Adrenal gland (tissue), 12 donors: Measurements from ENCODE around the gene AFMID. TPM values are rescaled to one million over a fixed set of nuclear protein-coding genes. Genes with fewer than 3 reads are reported as not detected.

Experiments
- DNase-seq, 7 donors: peaks; one replicate each; pipeline ENCODE4 v3.0.0-alpha.2; 2019 to 2020
- H3K27ac ChIP-seq, 5 donors: fragments of 200-600 bp; sonication (generic) in 4 of 5; 1 replicate in 3 of 5; 2 replicates in 2 of 5; pipeline versions ENCODE4 v1.5.1 to v1.8.0; 2016 to 2020; ENCODE audit warnings: mild to moderate bottlenecking in 1 of 5
- H3K27me3 ChIP-seq: fragments of 200-600 bp; 2 replicates; pipeline ENCODE4 v1.8.0; 2021
- H3K36me3 ChIP-seq, 2 donors: fragments of 200-600 bp; replicated peaks in 1 of 2; 1 replicate in 1 of 2; 2 replicates in 1 of 2; pipeline versions ENCODE4 v1.5.1 to v1.8.0; 2018 to 2022
- H3K4me1 ChIP-seq, 2 donors: fragments of 200-600 bp; replicated peaks in 1 of 2; 1 replicate in 1 of 2; 2 replicates in 1 of 2; pipeline versions ENCODE4 v1.5.1 to v1.8.0; 2018 to 2021
- H3K4me3 ChIP-seq, 4 donors: fragments of 200-600 bp; sonication (generic) in 3 of 4; one replicate each; pipeline ENCODE4 v1.5.1; 2016 to 2018
- H3K9me3 ChIP-seq, 3 donors: fragments of 200-600 bp; sonication (generic) in 1 of 3; replicated peaks in 1 of 3; 1 replicate in 2 of 3; 2 replicates in 1 of 3; pipeline versions ENCODE4 v1.5.1 to v1.8.0; 2016 to 2021
- POLR2A ChIP-seq, 2 donors: fragments of 450-650 bp; IDR thresholded peaks; one replicate each; pipeline ENCODE4 v1.6.1; 2017; ENCODE audit warnings: antibody characterized with exemption in 2 of 2, mild to moderate bottlenecking in 2 of 2, moderate library complexity in 1 of 2
- whole genome bisulfite sequencing, 4 donors: extraction: QIAGEN DNeasy Blood & Tissue Kit in 2 of 4; methylation state at CpG; one replicate each; pipeline versions ENCODE4 v1.1.5 to v1.1.7; 2013 to 2017; 5-methylcytosine and 5-hydroxymethylcytosine counted together
- intact Hi-C, 2 donors: fragments of 100-400 bp; cut with DNase I; formaldehyde crosslinking; loops; one replicate each; pipeline versions ENCODE4 v1.14.1 to v1.15.0; 2022 to 2023
- polyA plus RNA-seq, 3 donors: library from polyadenylated mRNA; stranded (reverse); fragments of 200-250 nt in 2 of 3; fragments of 350-450 nt in 1 of 3; fragmentation: Illumina TruSeq in 1 of 3; extraction: RNeasy Lipid Tissue Mini Kit (QIAGEN cat#74804) in 1 of 3; gene quantifications; one replicate each; pipeline ENCODE4 v1.2.3, GENCODE V29; 2013 to 2014
- total RNA-seq, 9 donors: library from RNA; depleted of rRNA in 4 of 9; stranded (reverse); fragments of >200 nt in 4 of 9; fragments of 120-200 nt in 1 of 9; fragmentation: NEBNext Ultra II Directional in 1 of 9; extraction: Animal tissue kit (Norgen Biotek cat#: 25700) in 1 of 9; gene quantifications; one replicate each; pipeline versions ENCODE4 v1.1.0 to v1.2.4, GENCODE V29; 2013 to 2023
- TF ChIP-seq, protein P1 (sequence below), 6 experiments: fragments of 450-650 bp in 4 of 6; fragments of 200-600 bp in 2 of 6; sonication (generic) in 1 of 6; IDR thresholded peaks; 1 replicate in 5 of 6; 2 replicates in 1 of 6; pipeline versions ENCODE4 v1.5.1 to v1.8.0; 2016 to 2021; ENCODE audit warnings: antibody characterized with exemption in 6 of 6, mild to moderate bottlenecking in 2 of 6, moderate library complexity in 1 of 6
- donor health status: healthy with polysubstance abuse.
- donor health status: Bipolar disorder and iron deficiency.
- donor health status: DM: yes; HTN: yes; CAD: no.
- donor health status: DM: no; HTN: no; CAD: no.
- donor health status: DM: no; HTN: no; CAD: no.
- donor health status: DM: yes; HTN: yes; CAD: no.

AFMID gene
- total and polyA plus RNA-seq, 12 donors: 4.5 to 32.9 (median 16.9) TPM

- DNase-seq: peak in 2 of 7 donors; percentile 20 to 62
- peak overlapping the region in 2 of 5 donors; percentile 29 to 60 for H3K27ac ChIP-seq
- H3K4me3 ChIP-seq: no peak overlapping the region
- no peaks in the 10 kb centered on the region for H3K9me3 ChIP-seq
- 72 to 79% (median 76%) methylated on average over 25 to 27 of the region's 27 CpGs for WGBS, 4 donors
- H3K36me3 ChIP-seq: no peaks in the 10 kb centered on the region
- H3K27me3 ChIP-seq: no peaks in the 10 kb centered on the region
- intact Hi-C loops: no loop called here
- H3K4me1 ChIP-seq: no peaks in the 10 kb centered on the region
- no peak for TF ChIP-seq POLR2A (IDR thresholded peaks at IDR 0.05)
These were observed 37.3 kb downstream of the AFMID start for GRCh38 chr17:78224231-78225087.

- Histone ChIP-seq H3K9me3 (no peaks in the 10 kb centered on the region), H3K27me3 (peaks cover under 1% of the 10 kb centered on the region), H3K36me3 (no peaks in the 10 kb centered on the region), H3K4me1 (no peaks in the 10 kb centered on the region), H3K4me3 (no peak overlapping the region), H3K27ac (peak overlapping the region in 1 of 5 donors; percentile 60)
- 94 to 97% (median 95%) methylated on average over 16 of the region's 16 CpGs for WGBS, 4 donors
- DNase-seq: no peak
- intact Hi-C loops: no loop called here
- TF ChIP-seq, protein P1, sequence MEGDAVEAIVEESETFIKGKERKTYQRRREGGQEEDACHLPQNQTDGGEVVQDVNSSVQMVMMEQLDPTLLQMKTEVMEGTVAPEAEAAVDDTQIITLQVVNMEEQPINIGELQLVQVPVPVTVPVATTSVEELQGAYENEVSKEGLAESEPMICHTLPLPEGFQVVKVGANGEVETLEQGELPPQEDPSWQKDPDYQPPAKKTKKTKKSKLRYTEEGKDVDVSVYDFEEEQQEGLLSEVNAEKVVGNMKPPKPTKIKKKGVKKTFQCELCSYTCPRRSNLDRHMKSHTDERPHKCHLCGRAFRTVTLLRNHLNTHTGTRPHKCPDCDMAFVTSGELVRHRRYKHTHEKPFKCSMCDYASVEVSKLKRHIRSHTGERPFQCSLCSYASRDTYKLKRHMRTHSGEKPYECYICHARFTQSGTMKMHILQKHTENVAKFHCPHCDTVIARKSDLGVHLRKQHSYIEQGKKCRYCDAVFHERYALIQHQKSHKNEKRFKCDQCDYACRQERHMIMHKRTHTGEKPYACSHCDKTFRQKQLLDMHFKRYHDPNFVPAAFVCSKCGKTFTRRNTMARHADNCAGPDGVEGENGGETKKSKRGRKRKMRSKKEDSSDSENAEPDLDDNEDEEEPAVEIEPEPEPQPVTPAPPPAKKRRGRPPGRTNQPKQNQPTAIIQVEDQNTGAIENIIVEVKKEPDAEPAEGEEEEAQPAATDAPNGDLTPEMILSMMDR (IDR thresholded peaks at IDR 0.05): no peak
- no peak for TF ChIP-seq POLR2A (IDR thresholded peaks at IDR 0.05)
These were observed 38.1 kb downstream of the AFMID start for GRCh38 chr17:78225088-78225865.

DNA sequence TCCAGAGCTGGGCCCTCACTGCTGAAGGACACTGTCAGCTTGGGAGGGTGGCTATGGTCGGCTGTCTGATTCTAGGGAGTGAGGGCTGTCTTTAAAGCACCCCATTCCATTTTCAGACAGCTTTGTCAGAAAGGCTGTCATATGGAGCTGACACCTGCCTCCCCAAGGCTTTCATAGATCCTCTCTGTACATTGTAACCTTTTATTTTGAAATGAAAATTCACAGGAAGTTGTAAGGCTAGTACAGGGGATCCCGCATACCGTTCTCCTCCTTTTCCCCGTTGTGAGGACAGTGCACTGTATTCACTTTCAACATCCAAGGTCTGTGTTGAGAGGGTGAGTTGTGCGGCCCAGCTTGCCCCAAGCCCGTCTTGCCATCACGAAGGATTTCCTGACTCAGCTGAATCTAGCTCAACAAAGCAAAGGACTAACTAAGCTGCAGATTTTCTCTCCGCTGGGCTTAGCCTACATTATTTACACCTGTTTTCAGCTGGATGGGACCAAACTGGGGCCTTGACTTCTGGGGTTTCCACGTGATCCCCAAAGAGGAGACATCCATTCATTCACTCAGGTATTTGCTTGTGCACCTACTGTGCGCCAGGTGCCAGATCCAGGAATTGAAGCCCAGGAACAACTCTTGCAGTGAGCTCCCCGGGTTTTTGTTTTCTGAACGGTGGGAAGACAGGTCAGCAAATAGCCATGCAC lies 39.0 kb downstream of the AFMID start:
- TF ChIP-seq, protein P1 (IDR thresholded peaks at IDR 0.05): no peak
- TF ChIP-seq POLR2A (IDR thresholded peaks at IDR 0.05): no peak
- Histone ChIP-seq H3K27ac (no peak overlapping the region), H3K4me3 (no peak overlapping the region), H3K36me3 (no peaks in the 10 kb centered on the region), H3K4me1 (no peaks in the 10 kb centered on the region), H3K9me3 (no peaks in the 10 kb centered on the region), H3K27me3 (peaks cover 10% of the 10 kb centered on the region)
- 65 to 88% (median 74%) methylated on average over 12 of the region's 12 CpGs for WGBS, 4 donors
- no peak for DNase-seq
- intact Hi-C loops: no loop called here

- Histone ChIP-seq H3K4me1 (no peaks in the 10 kb centered on the region), H3K4me3 (no peak overlapping the region), H3K27ac (no peak overlapping the region), H3K9me3 (no peaks in the 10 kb centered on the region), H3K27me3 (peaks cover 15% of the 10 kb centered on the region), H3K36me3 (no peaks in the 10 kb centered on the region)
- 64 to 75% (median 67%) methylated on average over 13 to 20 of the region's 20 CpGs for whole genome bisulfite sequencing, 4 donors
- TF ChIP-seq, protein P1 (IDR thresholded peaks at IDR 0.05): no peak
- no peak for TF ChIP-seq POLR2A (IDR thresholded peaks at IDR 0.05)
- no peak for DNase-seq
- intact Hi-C loops: no loop called here
These were observed 39.7 kb downstream of the AFMID start for GRCh38 chr17:78226759-78227454.
